Esophagus muscularis mucosa (tissue), 4 donors: Measurements from ENCODE around the gene RASL10A. TPM values are rescaled to one million over a fixed set of nuclear protein-coding genes. Genes with fewer than 3 reads are reported as not detected.
"Not testable (repeated sequence)": the region's sequence is repeated elsewhere in the genome, so short reads cannot be mapped to it uniquely, and the experiment has no call there.

Experiments
- DNase-seq: peaks from one replicate; pipeline ENCODE4 v3.0.0-alpha.2; 2017; ENCODE audit errors: extremely low spot score
- H3K27ac ChIP-seq, 4 donors: fragments of 200-600 bp; sonication (generic); replicated peaks in 1 of 4; 1 replicate in 3 of 4; 2 replicates in 1 of 4; pipeline ENCODE4 v1.5.1; 2016 to 2019; ENCODE audit warnings: mild to moderate bottlenecking in 1 of 4
- H3K27me3 ChIP-seq, 4 donors: fragments of 200-600 bp; sonication (generic); one replicate each; pipeline versions ENCODE4 v1.5.1 to v1.6.0; 2016 to 2019
- H3K36me3 ChIP-seq, 4 donors: fragments of 200-600 bp; sonication (generic); one replicate each; pipeline ENCODE4 v1.5.1; 2016 to 2019
- H3K4me1 ChIP-seq, 4 donors: fragments of 200-600 bp; sonication (generic); one replicate each; pipeline ENCODE4 v1.5.1; 2016 to 2019
- H3K4me3 ChIP-seq, 4 donors: fragments of 200-600 bp; sonication (generic); 1 replicate in 2 of 4; 2 replicates in 2 of 4; pipeline ENCODE4 v1.5.1; 2016 to 2019; ENCODE audit warnings: mild to moderate bottlenecking in 4 of 4, moderate library complexity in 1 of 4
- H3K9me3 ChIP-seq, 4 donors: fragments of 200-600 bp; sonication (generic); 1 replicate in 3 of 4; 2 replicates in 1 of 4; pipeline ENCODE4 v1.5.1; 2016 to 2019
- EP300 ChIP-seq: sonication (generic); formaldehyde crosslinking; IDR thresholded peaks from one replicate; pipeline ENCODE4 v1.6.1; 2017; ENCODE audit warnings: antibody characterized with exemption
- POLR2A ChIP-seq: fragments of 450-650 bp; IDR thresholded peaks from one replicate; pipeline ENCODE4 v1.6.1; 2017; ENCODE audit warnings: antibody characterized with exemption, moderate library complexity, mild to moderate bottlenecking, low read depth
- POLR2AphosphoS5 ChIP-seq, 2 donors: sonication (generic); formaldehyde crosslinking; IDR thresholded peaks; one replicate each; pipeline ENCODE4 v1.6.1; 2017; ENCODE audit warnings: antibody characterized with exemption in 2 of 2
- WGBS: methylation state at CpG from one replicate; pipeline ENCODE4 v1.1.5; 2018; 5-methylcytosine and 5-hydroxymethylcytosine counted together
- intact Hi-C: fragments of 100-400 bp; cut with DNase I; formaldehyde crosslinking; loops from one replicate; pipeline ENCODE4 v1.15.1; 2023
- total RNA-seq, 4 donors: library from RNA; depleted of rRNA; stranded (reverse); fragments of >200 nt; gene quantifications; one replicate each; pipeline versions ENCODE4 v1.1.0 to v1.2.1, GENCODE V29; 2016
- TF ChIP-seq, protein P1 (sequence below), 3 experiments: fragments of 200-600 bp in 2 of 3; fragments of 450-650 bp in 1 of 3; sonication (generic) in 2 of 3; IDR thresholded peaks; one replicate each; pipeline ENCODE4 v1.5.1; 2017 to 2019; ENCODE audit warnings: antibody characterized with exemption in 3 of 3, mild to moderate bottlenecking in 2 of 3, moderate library complexity in 1 of 3

The RASL10A gene, protein sequence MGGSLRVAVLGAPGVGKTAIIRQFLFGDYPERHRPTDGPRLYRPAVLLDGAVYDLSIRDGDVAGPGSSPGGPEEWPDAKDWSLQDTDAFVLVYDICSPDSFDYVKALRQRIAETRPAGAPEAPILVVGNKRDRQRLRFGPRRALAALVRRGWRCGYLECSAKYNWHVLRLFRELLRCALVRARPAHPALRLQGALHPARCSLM
- 1 to 10 TPM in 1 of 4 donors, under 1 TPM in 2, not detected in 1; 0.50 to 1.6 (median 0.84) TPM for total RNA-seq

DNA sequence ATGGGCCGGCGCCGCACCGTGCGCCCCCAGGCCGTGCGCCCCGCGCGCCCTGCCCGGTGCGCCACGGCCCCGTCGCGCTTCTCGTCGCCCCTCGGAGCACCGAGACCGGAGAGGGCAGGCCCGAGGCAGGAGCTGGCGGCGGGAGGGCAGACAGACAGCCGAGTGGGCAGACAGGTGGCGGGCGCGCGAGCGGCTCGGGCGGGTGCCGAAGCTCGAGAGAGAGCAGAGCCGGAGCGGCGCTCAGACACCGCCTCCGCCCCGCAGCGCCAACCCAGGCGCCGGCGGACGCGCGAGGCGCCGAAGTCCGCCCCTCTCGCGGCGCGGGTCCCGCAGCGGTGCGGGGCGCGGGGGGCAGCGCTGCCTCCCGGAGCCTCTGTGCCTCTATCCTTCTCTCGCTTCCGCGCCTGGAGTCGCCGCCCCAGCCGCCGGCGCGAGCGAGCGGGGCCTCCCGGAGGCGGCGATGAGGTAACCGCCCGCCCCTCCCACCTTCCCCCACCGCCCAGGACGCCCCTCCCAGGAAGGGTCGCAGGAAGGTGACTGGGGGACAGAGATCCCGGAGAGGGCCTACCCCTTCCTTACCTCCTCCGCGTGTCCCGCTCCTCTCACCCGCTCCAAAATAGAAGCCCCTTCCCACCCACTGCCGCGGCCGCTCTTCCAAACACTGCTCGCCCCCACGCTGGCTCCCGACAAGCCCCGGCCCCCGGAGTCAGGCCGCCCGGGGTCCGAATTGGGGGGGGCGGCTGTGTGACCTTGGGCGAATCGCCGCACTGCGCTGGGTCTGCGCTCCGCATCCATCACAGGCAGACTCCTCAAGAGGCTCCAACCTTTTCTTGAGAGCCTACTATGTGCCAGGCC, at the start of gene RASL10A:
Gene RASL10A (minus strand): TSS at position 412 of the 855 bp plus-strand sequence. CDS start 451 bp downstream, outside the sequence.
- H3K27ac ChIP-seq: no peak within 1 kb of the TSS
- WGBS: 2% methylated on average over 53 of the region's 103 CpGs
- intact Hi-C loops: no loop called here
- TF ChIP-seq POLR2A (no peak), EP300 (no peak), POLR2AphosphoS5 (IDR thresholded peaks at IDR 0.05) (no peak)
- TF ChIP-seq, protein P1, sequence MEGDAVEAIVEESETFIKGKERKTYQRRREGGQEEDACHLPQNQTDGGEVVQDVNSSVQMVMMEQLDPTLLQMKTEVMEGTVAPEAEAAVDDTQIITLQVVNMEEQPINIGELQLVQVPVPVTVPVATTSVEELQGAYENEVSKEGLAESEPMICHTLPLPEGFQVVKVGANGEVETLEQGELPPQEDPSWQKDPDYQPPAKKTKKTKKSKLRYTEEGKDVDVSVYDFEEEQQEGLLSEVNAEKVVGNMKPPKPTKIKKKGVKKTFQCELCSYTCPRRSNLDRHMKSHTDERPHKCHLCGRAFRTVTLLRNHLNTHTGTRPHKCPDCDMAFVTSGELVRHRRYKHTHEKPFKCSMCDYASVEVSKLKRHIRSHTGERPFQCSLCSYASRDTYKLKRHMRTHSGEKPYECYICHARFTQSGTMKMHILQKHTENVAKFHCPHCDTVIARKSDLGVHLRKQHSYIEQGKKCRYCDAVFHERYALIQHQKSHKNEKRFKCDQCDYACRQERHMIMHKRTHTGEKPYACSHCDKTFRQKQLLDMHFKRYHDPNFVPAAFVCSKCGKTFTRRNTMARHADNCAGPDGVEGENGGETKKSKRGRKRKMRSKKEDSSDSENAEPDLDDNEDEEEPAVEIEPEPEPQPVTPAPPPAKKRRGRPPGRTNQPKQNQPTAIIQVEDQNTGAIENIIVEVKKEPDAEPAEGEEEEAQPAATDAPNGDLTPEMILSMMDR (IDR thresholded peaks at IDR 0.05): no peak
- peaks cover 0 to 38% (median 10%) of the 10 kb centered on the region in 4 donors for H3K27me3 ChIP-seq
- H3K36me3 ChIP-seq: peaks cover 0 to 13% (median 4%) of the 10 kb centered on the region in 4 donors
- no peaks in the 10 kb centered on the region for H3K9me3 ChIP-seq
- no peak for DNase-seq
- peaks cover 47 to 55% (median 52%) of the 10 kb centered on the region in 4 donors for H3K4me1 ChIP-seq
- H3K4me3 ChIP-seq: peak within 1 kb of the TSS; percentile 45 to 57 (median 48)

DNA sequence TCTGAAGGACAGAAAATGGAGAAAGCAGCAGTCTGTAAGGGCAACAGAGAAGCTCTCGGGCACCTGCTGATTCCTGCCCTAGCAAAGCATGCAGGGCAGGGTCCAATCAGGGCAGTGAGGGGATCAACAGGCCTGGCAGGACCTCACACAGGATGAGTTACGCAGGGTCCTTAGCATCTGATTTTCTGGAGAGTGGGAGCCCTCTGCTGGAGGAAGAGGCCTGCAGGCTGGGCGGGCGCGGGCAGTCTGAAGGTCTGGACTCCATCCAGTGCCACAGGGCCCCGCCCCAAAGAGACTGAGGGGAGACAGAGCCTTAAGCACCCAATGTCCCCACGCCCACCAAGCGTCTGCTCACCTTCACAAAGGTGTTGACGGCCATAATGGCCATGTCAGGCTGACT, 44.0 kb upstream of the RASL10A start:
- H3K27ac ChIP-seq: no peak overlapping the region
- H3K9me3 ChIP-seq: no peaks in the 10 kb centered on the region
- DNase-seq: no peak
- TF ChIP-seq, protein P1 (IDR thresholded peaks at IDR 0.05): peak; percentile 70 to 81 (median 73)
- peak; percentile 29 to 36 for TF ChIP-seq POLR2AphosphoS5 (IDR thresholded peaks at IDR 0.05)
- no peak for TF ChIP-seq EP300
- 19% methylated on average over 3 of the region's 9 CpGs for WGBS
- H3K36me3 ChIP-seq: peaks cover 37 to 65% (median 50%) of the 10 kb centered on the region in 4 donors
- intact Hi-C loops: loop anchor here (1.0 kb wide), 1 partner anchor 53 kb away; the partner anchor contains the start of gene GAS2L1
- no peak overlapping the region for H3K4me3 ChIP-seq
- no peaks in the 10 kb centered on the region for H3K27me3 ChIP-seq
- H3K4me1 ChIP-seq: peaks cover 10 to 16% (median 12%) of the 10 kb centered on the region in 4 donors

DNA sequence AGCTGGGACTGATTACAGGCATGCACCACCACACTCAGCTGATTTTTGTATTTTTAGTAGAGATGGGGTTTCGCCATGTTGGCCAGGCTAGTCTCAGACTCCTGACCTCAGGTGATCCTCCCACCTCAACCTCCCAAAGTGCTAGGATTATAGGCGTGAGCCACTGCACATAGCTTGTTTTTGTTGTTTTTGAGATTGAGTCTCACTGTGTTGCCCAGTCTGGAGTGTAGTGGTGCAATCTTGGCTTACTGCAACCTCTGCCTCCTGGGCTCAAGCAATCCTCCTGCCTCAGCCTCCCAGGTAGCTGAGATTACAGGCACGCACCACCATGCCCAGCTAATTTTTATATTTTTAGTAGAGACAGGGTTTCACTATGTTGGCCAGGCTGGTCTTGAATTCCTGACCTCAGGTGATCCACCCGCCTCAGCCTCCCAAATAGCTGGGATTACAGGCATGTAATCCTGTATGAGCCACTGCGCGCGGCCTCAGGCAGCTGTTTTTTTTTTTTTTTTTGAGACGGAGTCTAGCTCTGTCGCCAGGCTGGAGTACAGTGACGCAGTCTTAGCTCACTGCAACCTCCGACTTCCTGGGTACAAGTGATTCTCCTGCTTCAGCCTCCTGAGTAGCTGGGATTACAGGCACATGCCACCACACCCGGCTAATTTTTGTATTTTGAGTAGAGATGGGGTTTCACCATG, 41.8 kb upstream of the RASL10A start:
- Histone ChIP-seq H3K36me3 (peaks cover 53 to 75% (median 71%) of the 10 kb centered on the region in 4 donors), H3K4me1 (peaks cover 8 to 10% (median 10%) of the 10 kb centered on the region in 4 donors)
- DNase-seq, H3K4me3 ChIP-seq, H3K27me3 ChIP-seq, H3K9me3 ChIP-seq, H3K27ac ChIP-seq, intact Hi-C loops: not testable (repeated sequence)
- WGBS: 90% methylated on average over 9 of the region's 12 CpGs

DNA sequence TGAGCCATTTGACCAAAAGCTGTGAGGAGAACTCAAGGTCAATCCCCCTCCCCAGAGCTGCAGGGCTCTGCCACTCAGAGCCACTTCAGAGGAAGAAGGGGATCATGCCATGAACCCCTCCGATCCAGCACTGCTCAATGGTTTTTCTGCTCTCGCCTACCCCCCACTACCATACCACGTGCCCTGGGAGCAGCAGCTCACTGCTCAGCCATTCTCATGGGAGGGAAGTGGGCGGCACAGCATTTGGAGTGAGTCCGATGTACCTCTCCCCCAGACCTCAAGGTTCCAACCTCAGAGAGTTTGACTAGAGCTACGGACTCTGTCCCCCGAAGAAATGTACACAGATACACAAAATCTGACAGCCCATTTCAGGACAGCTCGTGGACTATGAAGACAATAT, 38.4 kb upstream of the RASL10A start:
- H3K4me1 ChIP-seq: no peaks in the 10 kb centered on the region
- WGBS: 95% methylated on average over 8 of the region's 8 CpGs
- no peak overlapping the region for H3K4me3 ChIP-seq
- no peaks in the 10 kb centered on the region for H3K27me3 ChIP-seq
- no peak overlapping the region for H3K27ac ChIP-seq
- H3K9me3 ChIP-seq: no peaks in the 10 kb centered on the region
- intact Hi-C loops: no loop called here
- peaks cover 78 to 100% (median 100%) of the 10 kb centered on the region in 4 donors for H3K36me3 ChIP-seq
- TF ChIP-seq EP300: no peak
- no peak for TF ChIP-seq POLR2A
- TF ChIP-seq, protein P1 (IDR thresholded peaks at IDR 0.05): no peak
- no peak for TF ChIP-seq POLR2AphosphoS5 (IDR thresholded peaks at IDR 0.05)
- no peak for DNase-seq

DNA sequence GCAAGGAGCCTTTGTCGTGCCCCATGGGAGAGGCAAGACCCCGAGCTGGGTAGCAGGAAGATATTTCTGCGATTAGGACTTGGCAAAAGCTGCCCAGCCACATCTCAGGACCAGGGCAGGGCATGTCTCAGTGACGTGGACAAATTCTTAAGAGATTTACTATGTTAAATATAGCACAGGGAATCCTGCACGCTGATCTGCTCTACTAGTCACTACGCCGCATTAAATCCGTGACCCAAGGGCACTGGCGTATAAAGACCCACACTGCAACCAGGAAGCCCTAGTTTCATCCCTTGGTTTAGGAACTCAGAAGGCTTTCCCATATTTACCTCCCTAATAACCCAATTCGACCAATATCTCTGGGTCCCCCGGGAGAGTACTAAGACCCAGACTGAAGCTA, 37.8 kb upstream of the RASL10A start:
- intact Hi-C loops: no loop called here
- Histone ChIP-seq H3K27me3 (no peaks in the 10 kb centered on the region), H3K9me3 (no peaks in the 10 kb centered on the region), H3K4me1 (no peaks in the 10 kb centered on the region), H3K4me3 (no peak overlapping the region), H3K36me3 (peaks cover 75 to 100% (median 100%) of the 10 kb centered on the region in 4 donors), H3K27ac (no peak overlapping the region)
- 95% methylated on average over 11 of the region's 11 CpGs for WGBS
- no peak for DNase-seq
- TF ChIP-seq, protein P1 (IDR thresholded peaks at IDR 0.05): no peak
- TF ChIP-seq POLR2AphosphoS5 (IDR thresholded peaks at IDR 0.05) (no peak), POLR2A (no peak), EP300 (no peak)
